Measurements from ENCODE around the gene MTLN.
"Not testable (repeated sequence)": the region's sequence is repeated elsewhere in the genome, so short reads cannot be mapped to it uniquely, and the experiment has no call there.

The MTLN gene, protein sequence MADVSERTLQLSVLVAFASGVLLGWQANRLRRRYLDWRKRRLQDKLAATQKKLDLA

DNA sequence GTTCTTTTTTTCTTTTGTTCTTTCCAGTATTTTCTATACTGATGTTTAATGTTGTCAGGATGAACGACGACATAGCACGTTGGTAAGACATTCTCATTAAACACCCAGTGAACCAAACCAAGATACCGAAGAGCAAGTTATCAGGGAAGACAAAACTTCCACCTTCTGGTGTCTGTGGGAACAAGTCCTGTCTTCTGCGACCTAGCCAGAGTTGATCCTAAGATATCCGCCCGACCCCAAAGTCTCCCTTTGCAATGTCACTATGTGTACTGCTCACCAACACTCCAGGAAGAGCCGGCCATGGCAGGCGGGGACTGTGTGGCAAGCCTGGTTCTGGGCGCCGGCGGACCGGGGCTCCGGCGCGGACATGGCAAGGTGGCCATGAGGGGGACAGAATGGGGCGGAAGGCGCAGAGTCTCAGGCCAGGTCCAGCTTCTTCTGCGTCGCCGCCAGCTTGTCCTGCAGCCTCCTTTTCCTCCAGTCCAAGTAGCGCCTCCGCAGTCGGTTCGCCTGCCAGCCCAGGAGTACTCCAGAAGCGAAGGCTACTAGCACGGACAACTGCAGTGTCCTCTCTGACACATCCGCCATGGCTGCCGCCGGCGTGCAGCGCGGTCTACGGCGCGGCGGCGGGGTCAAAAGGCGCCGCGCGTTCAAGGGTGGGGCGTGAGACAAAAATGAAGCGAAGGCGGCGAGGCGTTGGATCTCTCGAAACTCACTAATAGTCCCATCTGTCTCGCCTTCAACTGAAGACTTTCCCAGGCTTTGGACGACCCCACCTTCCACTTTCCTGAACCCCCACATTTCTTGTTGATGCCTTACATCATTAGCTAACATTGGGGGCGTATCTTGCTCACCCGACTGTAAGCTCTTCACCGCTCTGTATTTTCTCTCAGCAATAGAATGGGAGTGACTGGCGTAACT, at the start of gene MTLN:
MTLN (minus strand) TSS at position 610 of the 921 bp plus-strand sequence; CDS start at position 588, 22 bp downstream.
- peak; percentile 69 for DNase-seq

DNA sequence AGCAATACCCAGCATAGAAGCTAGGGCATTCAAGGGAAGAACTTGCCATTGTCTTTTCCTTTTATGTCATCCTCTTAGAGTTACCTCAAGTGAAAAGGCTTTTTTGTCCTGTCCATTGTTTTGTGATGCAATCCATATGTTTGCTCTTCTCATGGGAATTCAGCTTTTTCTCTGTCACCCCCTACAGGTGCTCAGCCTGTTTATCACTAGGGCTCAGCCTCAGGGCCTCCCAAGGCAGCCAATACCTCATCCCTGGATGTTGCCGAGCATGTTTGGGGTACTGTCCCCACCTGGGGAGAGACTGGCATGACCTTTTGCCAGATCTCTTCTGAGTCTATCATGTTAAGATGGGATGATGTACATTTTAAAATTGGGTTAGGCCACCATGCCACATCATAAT, 49.6 kb upstream of the MTLN start:
- not testable (repeated sequence) for DNase-seq

DNA sequence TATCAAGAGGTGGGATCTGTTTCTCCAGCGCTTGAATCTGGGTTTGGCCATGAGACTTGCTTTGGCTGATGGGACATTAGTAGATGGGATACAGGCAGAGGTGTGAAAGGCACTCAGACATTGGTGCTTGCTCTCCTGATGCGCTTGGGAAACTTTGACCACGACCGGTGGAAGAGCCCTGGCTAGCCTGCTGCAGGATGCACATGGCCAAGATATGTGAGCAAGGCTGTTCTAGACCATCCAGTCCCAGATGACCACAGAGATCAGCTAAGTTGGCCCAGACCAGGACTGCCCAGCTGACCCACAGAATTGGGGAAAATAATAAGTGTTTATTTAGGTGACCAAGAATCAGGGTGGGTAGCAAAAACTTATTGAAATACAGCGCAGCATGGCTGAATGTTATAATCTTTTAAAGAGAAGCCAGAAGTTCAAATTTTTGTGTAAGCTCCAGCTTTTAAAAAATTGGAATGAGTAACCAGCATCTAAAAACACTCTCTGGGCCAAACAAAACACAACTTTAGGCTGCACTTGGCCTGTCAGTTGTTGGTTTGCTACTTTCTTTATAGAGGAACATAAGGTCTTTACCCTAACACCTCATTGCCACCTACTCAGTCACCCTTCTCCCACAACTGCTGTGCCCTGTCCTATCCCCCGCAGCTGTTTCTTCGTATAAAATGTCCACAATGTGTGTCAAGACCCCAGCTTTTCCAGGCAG, 35.9 kb upstream of the MTLN start:
- not testable (repeated sequence) for DNase-seq

DNA sequence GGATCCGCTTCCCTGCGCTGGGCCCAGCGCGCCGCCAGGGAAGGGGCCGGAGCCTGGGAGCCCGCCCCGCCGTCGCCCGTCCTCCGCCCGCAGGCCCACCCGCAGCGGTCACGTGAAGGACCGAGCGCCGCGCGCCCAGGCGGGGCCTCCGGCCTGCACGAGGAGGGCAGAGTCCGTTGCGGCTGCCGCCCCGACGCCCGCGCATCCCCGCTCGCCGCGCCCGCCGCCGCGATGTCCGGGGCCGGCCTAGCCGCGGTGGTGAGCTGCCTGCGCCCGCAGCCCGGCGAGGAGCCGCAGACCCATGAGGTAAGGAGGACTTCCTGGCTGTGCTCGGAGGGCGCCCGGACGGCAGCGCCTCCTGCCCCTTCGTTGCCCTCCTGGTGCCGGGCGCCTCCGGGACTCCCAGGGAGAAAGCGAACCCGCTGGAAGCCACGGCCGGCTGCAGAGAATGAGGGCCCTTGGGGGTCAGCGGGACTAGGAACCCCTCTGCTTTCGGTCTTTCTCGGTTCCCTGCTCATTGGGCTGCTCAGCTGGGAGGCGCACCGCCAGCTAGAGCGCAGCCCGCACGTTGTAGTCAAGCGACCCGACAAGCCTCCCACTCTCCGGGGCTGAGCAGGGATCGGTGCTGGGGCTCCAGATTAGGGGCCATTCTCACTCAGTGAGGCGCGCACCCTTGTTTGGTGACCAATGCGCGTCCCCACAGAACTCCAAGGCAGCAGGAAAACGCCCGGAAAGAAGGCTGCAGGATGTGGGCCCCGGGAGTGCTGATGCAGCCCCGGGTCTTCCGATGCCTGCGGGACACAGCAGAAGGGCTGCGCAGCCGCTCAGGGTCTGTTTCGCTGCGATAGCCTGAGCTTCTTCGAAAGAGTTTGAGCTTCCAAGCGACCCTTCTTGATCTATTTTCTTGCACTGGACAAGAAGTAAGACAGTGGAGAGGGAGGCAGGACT, 33.4 kb upstream of the MTLN start:
- DNase-seq = not testable (repeated sequence)

DNA sequence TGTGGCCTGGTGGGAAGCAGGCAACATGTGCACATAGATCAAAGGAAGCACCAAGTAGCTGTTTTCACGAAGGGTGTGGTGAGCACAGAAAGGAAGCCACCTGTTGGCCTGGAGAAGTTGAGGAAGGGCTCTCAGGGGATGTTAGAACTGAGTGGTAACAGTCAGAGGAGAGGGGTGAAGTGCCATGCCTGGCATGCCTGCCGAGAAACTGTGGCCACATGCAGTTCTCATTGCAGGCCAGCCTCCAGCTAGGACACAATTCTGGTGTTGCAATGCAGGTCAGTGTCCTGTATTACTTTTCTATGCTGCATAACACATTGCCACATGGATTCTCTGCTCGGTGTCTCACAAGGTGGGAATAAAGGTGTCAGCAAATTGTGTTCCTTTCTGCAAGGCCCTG, 30.9 kb upstream of the MTLN start:
- DNase-seq = not testable (repeated sequence)

DNA sequence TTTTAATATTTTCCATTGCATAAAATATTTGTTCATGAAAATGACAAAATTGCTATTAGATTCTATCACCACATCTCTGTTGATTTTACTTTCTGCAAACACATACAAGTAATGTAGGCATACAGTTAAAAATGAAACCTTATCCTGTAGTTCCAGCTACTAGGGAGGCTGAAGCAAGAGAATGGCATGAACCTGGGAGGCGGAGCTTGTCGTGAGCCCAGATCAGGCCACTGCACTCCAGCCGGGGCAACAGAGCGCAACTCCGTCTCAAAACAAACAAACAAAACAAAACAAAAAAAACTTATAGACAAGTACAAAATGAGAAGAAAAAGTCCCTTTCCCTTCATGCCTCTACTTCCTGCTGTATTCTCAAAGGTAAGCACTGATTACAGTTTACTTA, 22.2 kb upstream of the MTLN start:
- DNase-seq = not testable (repeated sequence)

DNA sequence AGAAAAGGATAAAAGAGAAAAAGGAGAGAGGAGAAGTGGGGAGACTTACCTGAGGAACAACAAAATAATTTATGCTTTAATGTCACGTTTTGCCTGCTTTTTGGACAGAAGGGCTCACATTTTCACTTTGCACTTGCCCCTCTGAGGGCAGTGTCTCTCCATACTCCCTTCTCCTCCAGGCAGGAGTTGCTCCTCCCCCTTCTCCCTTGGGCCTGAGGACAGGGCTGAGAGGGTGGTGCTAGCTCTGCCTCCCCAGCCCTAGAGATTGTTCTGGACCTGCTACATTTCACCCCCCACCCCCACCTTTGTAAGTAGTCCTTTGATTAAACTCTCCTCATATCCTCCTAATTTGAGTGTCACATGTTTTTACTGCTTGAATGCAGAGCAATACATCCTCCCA, 17.5 kb upstream of the MTLN start:
- DNase-seq = not testable (repeated sequence)

DNA sequence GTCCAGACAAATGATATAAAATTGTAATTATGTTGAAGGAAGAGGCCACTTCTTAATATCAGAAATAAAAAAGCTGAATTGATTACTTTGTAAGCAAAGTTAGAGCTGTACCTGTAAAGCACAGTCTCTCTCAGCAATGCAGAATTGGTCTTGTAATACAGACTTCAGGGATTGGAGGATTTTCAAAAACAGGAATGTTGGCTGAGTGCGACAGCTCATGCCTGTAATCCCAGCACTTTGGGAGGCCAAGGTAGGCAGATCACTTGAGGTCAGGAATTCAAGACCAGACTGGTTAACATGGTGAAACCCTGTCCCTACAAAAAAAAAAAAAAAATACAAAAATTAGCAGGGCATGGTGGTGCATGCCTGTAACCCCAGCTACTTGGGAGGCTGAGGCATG, 10.3 kb upstream of the MTLN start:
- not testable (repeated sequence) for DNase-seq

DNA sequence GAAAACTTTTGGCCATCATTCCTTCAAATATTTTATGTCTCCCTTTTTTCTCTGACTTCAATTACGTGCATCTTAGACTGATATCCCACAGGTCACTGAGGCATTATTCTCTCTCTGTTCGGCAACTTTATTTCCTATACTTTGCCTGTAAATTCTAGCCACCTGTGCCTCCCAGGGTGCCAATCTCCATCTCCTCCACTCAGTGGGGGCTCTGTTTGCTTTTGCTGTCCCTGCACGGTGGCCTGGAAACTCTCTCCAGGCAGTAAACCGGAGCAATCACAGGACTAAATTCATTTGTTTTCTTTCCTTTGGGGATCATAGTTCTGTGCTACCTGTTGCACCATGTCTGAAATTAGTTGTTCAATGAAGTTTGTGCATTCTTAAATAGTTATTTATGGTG, 9.6 kb upstream of the MTLN start:
- no peak for DNase-seq

DNA sequence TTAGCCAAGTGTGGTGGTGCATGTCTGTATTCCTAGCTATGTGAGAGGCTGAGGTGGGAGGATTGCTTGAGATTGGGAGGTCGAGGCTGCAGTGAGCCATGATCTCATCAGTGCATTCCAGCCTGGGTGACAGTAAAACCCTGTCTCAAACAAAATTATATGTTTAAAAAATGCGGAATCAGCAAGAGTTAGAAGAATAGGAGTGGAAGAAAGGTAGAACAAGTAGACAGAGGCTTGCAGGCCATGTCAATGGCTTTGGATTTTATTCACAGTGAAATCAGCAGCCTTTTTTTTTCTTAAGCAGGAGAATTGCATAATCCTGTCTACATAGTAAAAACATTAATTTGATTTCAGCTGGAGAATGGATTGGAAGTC, 7.8 kb upstream of the MTLN start:
- DNase-seq = no peak

DNA sequence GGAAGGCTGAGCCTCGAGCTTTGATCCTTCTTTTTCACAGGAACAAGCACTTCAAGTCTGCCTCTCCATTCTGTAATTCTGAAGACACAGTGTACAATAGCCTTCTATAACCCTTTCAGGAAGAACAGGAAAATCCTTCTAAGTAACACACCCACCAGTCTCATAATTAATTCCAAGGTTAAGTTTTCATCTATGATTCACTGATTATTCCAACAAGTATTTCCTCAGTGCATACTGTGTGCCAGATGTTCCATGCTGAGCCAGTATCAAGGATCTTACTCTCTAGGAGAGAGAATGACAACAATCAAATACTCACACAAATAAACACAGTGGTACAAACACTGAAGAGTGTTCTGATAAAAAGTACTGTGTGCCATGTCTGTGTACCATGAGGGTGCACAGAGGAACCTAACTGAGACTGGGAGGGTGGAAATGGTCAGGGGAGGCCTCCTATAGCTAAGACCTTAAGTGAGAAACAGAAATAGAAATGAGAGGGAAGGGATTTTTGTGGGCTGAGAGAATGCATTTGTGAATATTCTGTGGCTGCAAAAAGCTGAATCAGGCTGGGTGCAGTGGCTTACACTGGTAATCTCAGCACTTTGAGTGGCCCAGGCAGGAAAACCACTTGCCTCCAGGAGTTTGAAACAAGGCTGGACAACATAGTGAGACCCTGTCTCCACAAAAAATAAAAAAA, 7.3 kb upstream of the MTLN start:
- peak; percentile 16 for DNase-seq

DNA sequence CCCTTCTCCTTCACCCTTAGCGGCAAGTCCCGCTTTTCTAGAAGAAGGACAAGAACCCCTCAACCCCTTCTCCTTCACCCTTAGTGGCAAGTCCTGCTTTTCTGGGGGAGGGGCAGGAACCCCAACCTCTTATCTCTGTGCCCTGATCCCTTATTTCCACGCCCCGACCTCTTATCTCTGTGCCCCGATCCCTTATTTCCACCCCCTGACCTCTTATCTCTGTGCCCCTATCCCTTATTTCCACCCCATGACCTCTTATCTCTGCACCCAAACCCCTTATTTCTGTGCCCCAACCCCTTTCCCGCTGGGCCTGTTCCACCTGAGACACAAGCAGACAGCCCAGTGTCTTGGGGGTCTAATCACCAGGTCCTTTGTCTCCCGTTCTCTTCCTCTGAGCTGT, 6.5 kb upstream of the MTLN start:
- DNase-seq = not testable (repeated sequence)

DNA sequence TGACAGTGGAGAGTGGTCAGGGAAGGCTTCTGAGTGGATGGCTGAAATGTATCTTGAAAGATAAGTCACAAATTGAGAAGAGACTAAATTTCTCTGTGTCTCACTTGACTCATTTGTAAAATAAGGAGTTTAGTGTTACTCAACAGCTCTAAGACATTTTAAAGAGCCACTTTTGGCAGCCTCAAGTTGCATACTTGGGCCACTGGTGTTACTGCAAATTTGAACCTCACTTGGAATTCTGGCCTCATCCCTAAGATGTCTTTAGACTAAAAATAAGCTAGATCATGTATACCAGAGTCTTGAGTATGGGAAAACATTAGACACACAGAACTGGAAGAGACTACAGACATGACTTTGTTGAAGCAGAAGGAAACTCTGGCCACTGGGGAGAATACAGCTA, 4.5 kb upstream of the MTLN start:
- no peak for DNase-seq

DNA sequence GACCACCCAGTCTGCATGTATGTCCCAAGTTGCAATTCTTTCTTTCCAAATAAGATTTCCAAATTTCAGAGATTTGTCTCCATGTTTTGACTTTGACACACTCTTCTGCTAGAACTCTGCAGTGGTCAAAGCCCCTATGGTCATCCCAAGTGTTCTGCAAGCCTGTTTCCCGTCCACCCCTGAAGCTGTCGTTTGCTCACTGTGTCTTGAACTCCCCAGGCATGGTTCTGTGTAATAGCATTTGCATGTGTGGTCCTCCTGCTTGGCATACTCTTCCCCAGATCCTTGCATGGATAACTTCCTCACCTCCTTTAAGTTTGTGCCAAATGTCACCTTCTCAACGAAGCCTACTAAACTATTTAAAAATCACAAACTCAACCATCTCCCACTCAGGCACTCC, 3.9 kb upstream of the MTLN start:
- no peak for DNase-seq

DNA sequence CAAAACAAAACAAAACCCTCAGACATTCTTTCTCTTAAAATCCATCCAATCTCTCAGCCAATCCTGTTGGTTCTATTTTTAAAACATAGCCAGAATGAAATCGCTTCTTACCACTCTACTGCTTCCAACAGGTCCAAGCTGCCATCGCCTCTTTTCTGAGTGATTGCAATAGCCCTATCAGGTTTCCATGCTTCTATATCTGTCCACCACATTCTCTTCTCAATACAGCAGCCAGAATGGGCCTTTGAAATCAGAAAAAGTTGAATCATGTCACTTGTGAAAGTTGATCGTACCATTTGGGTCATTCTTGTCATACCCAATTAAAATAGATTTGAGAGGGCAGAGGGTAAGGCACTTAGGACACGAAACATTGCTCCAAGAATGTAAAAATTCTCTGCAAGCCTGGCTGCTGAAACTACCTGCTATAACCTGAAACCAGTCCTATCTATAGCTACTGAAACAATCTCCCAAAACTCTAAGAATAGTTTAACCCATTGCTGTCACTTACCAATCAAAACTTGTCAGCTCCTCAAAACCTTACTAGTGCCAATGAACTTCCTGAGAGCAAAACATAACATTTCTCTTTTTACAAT, 3.3 kb upstream of the MTLN start:
- no peak for DNase-seq

DNA sequence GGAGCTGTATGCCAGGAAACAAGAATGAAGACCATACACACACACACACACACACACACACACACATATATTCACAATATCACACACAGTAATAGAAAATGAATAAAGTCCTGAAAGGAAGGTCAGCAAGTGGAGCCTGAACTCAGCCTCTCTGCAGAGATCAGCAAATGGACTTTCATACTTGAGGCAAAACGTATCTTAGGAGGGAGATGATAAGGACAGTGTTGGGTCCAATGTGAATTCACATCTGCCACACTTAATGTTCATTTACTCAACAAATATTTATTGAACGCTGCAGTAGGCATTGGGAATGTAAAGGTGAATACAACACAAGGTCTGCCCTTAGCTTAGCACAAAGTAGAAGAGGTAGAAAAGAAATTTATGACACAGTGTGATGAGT, 2.7 kb upstream of the MTLN start:
- DNase-seq = no peak

DNA sequence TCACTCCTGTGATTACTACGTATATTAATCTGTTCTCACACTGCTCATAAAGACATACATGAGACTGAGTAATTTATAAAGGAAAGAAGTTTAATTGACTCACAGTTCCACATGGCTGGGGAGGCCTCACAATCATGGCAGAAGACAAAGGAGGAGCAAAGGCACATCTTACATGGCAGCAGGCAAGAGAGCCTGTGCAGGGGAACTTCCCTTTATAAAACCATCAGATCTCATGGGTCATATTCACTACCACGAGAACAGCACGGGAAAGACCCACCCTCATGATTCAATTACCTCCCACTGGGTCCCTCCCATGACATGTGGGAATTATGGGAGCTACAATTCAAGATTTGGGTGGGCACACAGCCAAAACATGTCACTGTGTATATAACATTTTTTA, 1.2 kb upstream of the MTLN start:
- DNase-seq = not testable (repeated sequence)

DNA sequence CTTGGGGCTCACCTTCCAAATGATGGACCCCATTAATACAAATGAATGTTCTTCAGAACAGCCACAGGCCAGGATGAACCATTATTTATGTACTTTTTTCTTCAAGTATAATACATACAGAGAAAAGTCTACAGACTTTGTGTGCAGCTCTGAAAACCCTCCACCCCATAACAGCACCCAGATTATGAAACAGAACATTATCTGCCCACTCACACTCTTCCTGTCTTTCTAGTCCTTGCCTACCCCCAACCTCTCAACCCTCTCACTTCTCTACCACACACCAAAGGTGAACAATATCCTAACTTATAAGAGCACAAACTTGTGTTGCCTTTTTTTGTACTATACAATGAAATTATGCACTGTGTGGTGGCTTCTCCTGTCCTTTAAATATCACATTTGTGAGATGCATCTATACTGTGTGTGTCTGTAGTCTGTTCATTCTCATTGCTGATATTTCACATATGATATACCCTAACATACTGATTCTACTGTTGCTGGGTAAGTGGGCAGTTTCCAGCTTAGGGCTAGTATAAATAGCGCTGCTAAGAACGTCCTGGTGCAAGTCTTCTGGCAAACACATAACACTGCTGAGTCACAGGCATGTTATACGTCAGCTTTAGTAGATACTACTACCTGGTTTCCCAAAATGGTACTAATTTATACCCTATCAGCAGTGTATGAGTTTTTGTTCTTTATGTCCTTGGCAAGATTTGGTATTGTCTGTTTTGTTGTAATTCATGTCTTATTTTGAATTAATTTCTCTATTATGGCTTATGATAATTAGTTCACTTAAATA, 6.5 kb downstream of the MTLN start:
- no peak for DNase-seq

DNA sequence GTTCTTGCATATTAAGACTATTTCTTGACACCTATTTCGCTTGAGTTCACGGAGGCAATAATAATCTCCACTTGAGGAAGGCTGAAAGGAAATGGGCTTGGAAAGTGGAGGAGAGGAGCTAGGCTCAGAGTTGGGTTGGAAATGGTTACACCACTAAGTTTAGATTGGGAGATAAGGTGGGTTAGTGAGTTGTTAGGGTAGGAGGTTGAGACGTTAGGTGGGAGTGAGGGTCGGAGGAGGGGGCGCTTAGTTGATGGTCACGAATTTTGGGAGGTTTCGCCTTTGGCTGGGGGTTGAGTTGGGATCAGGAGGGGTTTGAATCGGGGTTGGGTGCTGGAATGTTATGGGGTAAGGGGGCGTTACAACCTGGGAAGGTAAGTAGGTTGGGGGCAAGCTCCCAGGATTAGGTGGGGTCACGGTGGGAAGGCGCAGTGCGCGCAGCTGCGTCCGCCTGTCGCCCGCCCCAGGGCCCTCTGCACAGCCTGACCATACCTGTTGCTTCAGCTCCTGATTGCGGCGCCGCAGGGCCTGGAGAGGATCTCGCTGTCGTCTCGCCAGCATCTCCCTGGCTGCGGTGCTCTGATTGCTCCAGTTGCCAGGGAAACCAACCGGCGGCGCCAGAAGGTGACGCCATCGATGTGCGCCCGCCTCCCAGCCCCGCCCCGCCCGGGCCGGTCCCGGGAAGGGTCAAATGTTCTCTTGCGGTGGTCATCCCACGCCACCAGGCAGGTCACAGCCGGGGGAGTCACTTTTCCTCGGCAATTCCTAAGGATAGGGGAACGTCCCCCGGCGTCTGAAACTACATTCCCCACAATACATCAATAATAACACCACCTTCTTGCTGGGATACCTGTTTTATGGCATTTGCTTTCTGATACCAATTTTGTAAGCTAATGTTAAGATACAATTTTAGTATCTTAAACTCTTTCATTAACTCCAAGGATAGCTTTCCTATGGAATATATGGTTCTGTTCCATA, 7.7 kb downstream of the MTLN start, which contains the start of gene NPHP1:
NPHP1 (minus strand) TSS at position 606 of the 978 bp plus-strand sequence; CDS start at position 561, 45 bp downstream.
- peak; percentile 81 for DNase-seq
